Measurements from ENCODE around the gene SMAD6. TPM values are rescaled to one million over a fixed set of nuclear protein-coding genes. Genes with fewer than 3 reads are reported as not detected.
A peak's percentile ranks its signal among the peaks of the same experiment; 100 is the strongest.
"Not testable (repeated sequence)": the region's sequence is repeated elsewhere in the genome, so short reads cannot be mapped to it uniquely, and the experiment has no call there.

SMAD6 gene
- total and polyA plus RNA-seq, 12 donors = 1.9 to 31.9 (median 7.4) TPM

- WGBS, 4 donors = 89 to 91% (median 90%) methylated on average over 6 to 8 of the region's 8 CpGs
- TF ChIP-seq CTCF (IDR thresholded peaks at IDR 0.05) (no peak), POLR2A (IDR thresholded peaks at IDR 0.05) (no peak)
- Histone ChIP-seq H3K36me3 (replicated peaks in 1 of 2) (no peaks in the 10 kb centered on the region), H3K27me3 (no peaks in the 10 kb centered on the region), H3K4me1 (replicated peaks in 1 of 2) (peaks cover 0 to 5% of the 10 kb centered on the region in 2 donors), H3K9me3 (replicated peaks in 1 of 3) (no peaks in the 10 kb centered on the region), H3K4me3 (no peak overlapping the region), H3K27ac (no peak overlapping the region)
- intact Hi-C loops (cut with DNase I) = no loop called here
- no peak for DNase-seq
Observed at GRCh38 chr15:66827039-66827697, 125.1 kb downstream of the SMAD6 start.

- WGBS, 4 donors = 85 to 94% (median 88%) methylated on average over 6 of the region's 6 CpGs
- Histone ChIP-seq H3K27me3 (no peaks in the 10 kb centered on the region), H3K27ac (no peak overlapping the region), H3K9me3 (replicated peaks in 1 of 3) (no peaks in the 10 kb centered on the region), H3K36me3 (replicated peaks in 1 of 2) (no peaks in the 10 kb centered on the region), H3K4me1 (replicated peaks in 1 of 2) (peaks cover 0 to 5% of the 10 kb centered on the region in 2 donors), H3K4me3 (no peak overlapping the region)
- TF ChIP-seq CTCF (IDR thresholded peaks at IDR 0.05) (no peak), POLR2A (IDR thresholded peaks at IDR 0.05) (no peak)
- intact Hi-C loops (cut with DNase I) = no loop called here
- no peak for DNase-seq
Observed at GRCh38 chr15:66827698-66828055, 125.6 kb downstream of the SMAD6 start.

- H3K27ac ChIP-seq; intact Hi-C loops (cut with DNase I); H3K27me3 ChIP-seq; H3K4me1 ChIP-seq (replicated peaks in 1 of 2); H3K4me3 ChIP-seq; H3K9me3 ChIP-seq (replicated peaks in 1 of 3); H3K36me3 ChIP-seq (replicated peaks in 1 of 2): not testable (repeated sequence)
- DNase-seq = peak in 1 of 7 donors; percentile 29
- WGBS, 4 donors = 77 to 78% (median 78%) methylated on average over 11 of the region's 11 CpGs
Observed at GRCh38 chr15:66828817-66829541, 126.9 kb downstream of the SMAD6 start.

GRCh38 chr15:66829551-66830121 is 127.6 kb downstream of the SMAD6 start:
- TF ChIP-seq CTCF (IDR thresholded peaks at IDR 0.05) (no peak), POLR2A (IDR thresholded peaks at IDR 0.05) (no peak)
- Histone ChIP-seq H3K27me3 (no peaks in the 10 kb centered on the region), H3K4me1 (replicated peaks in 1 of 2) (peaks cover 0 to 5% of the 10 kb centered on the region in 2 donors), H3K4me3 (no peak overlapping the region), H3K36me3 (replicated peaks in 1 of 2) (no peaks in the 10 kb centered on the region), H3K9me3 (replicated peaks in 1 of 3) (no peaks in the 10 kb centered on the region), H3K27ac (no peak overlapping the region)
- 74 to 90% (median 87%) methylated on average over 4 of the region's 4 CpGs for WGBS, 4 donors
- DNase-seq = no peak
- intact Hi-C loops (cut with DNase I) = no loop called here
